Ureter (tissue), 1 donor: Measurements from ENCODE around the gene OR2AT4. TPM values are rescaled to one million over a fixed set of nuclear protein-coding genes. Genes with fewer than 3 reads are reported as not detected.
"Not testable (repeated sequence)": the region's sequence is repeated elsewhere in the genome, so short reads cannot be mapped to it uniquely, and the experiment has no call there.

Experiments used
- DNase-seq: peaks from one replicate; pipeline ENCODE4 v3.0.0-alpha.2; 2020; ENCODE audit warnings: low spot score
- total RNA-seq: library from RNA; stranded (reverse); gene quantifications from one replicate; pipeline ENCODE4 v1.2.4, GENCODE V29; 2023
- donor health status: DM: yes; HTN: yes; CAD: no.

Gene OR2AT4
- total RNA-seq, 1 donor from 2014 or later: not detected

DNA sequence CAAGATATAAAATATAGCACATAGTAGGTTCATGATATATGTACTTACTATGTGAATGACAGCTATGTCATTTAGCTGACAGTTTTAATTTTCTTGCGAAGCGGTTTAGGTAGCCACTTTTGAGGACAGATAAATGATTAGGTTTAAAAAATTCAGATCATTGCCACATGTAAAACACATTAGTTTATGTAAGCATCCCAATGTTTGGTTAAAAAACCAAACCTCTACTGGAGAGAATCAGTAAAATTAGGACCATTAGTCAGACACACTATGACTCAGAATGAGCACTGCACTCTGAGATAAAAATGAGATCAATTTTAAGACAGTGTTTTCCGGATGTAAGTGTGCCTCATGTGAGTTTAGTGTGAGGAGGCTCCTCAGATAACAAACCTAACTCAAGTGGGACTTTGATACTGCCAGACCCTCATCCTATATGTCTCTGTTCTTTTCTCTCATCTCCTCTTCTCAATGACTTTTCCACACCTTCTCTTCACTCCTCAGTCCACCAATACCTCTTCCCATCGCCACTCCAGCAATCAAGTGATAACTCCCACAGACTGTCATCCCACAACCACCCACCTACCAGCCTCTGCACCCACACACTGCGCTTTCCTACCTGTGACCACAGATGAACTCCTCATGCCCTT is 6.8 kb upstream of the OR2AT4 start:
- no peak for DNase-seq

DNA sequence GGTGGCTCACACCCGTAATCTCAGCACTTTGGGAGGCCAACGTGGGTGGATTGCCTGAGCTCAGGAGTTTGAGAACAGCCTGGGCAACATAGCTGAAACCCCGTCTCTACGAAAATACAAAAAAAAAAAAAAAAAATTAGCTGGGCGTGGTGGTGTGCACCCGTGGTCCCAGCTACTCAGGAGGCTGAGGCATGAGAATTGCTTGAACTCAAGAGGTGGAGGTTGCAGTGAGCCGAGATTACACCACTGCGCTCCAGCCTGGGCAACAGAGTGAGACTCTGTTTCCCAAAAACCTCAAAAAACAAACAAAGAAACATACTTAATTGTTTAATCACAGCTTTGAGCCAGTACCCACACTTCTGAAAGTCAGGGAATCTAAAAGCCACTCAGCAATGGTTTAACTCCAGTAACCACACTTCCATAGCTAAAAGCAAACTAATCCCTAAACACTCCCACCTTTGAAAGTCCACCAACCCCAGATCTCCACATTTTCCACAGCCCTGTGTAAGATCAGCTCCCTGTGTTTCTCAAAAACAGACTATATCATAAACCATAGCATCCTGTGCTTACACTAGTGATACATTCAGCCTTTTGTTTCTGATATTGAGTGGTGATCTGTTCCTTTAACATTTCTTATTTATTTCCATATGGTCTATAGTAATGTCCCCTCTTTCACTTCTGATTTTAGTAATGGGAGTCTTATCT is 4.9 kb upstream of the OR2AT4 start:
- DNase-seq: no peak

DNA sequence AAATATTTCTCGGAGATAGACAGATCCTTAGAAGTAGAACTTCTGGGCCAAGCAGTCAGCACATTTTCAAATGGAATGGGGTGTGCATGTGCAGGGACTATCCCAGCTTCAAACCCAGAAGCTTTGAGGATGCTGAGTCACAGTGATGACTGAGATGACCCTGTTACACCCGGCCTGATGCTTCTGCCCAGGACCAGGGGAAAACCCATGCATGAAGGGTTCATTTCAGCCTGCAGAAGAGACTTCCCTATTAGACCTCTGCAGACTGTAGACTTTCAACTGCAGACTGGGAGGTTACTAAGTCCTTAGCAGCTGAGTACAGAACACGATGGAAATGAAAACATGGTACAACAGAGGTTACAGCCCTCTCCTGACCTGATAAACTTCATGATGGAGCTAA is 3.6 kb upstream of the OR2AT4 start:
- no peak for DNase-seq

DNA sequence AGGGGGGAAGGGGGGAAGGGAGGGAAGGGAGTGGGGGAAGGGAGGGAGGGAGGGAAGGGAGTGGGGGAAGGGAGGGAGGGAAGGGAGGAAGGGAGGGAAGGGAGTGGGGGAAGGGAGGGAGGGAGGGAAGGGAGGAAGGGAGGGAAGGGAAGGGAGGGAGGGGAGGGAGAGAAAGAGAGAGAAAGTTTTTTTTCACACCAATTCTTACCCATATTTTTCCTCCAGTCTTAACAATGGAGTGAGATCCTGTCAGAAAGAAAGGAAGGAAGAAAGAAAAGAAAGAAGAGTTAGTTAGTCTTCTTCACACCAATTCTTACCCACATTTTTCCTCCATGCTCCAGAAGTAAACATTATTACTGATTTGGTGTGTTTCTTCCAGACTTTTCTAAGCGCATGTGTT is 3.0 kb upstream of the OR2AT4 start:
- DNase-seq: no peak

DNA sequence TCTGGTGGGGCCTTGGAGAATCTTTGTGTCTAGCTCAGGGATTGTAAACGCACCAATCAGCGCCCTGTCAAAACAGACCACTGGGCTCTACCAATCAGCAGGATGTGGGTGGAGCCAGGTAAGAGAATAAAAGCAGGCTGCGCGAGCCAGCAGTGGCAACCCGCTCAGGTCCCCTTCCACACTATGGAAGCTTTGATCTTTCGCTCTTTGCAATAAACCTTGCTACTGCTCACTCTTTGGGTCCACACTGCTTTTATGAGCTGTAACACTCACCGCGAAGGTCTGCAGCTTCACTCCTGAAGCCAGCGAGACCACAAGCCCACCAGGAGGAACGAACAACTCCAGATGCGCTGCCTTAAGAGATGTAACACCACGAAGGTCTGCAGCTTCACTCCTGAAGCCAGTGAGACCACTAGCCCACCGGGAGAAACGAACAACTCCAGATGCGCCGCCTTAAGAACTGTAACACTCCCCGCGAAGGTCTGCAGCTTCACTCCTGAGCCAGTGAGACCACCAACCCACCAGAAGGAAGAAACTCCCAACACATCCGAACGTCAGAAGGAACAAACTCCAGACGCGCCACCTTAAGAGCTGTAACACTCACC is 2.3 kb upstream of the OR2AT4 start:
- not testable (repeated sequence) for DNase-seq

DNA sequence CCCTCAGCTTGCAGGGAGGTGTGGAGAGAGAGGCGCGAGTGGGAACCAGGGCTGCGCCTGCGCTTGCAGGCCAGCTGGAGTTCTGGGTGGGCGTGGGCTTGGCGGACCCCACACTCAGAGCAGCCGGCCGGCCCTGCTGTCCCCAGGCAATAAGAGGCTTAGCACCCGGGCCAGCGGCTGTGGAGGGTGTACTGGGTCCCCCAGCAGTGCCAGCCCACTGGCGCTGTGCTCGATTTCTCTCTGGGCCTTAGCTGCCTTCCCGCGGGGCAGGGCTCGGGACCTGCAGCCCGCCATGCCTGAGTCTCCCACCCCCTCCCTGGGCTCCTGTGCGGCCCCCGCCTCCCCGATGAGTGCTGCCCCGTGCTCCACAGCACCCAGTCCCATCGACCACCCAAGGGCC is 1.5 kb upstream of the OR2AT4 start:
- DNase-seq: not testable (repeated sequence)

DNA sequence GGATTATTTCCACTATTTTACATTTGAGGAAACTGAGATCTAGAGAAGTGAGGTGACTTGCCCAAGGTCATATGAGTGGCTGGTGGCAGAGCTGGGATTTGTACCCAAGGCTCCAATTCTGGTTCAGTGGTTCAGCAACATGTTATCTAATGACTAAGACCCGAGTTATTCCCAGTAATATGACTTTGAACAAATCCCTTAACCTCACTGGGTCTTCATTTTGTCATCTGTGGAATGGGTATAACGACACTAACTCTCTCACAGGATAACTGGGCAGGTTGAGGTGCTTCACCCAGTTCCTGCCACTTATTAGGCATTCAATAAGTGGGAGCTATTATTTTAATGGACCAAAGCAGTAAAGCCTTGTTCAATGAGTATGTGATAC is 489 bp upstream of the OR2AT4 start:
- DNase-seq: no peak

DNA sequence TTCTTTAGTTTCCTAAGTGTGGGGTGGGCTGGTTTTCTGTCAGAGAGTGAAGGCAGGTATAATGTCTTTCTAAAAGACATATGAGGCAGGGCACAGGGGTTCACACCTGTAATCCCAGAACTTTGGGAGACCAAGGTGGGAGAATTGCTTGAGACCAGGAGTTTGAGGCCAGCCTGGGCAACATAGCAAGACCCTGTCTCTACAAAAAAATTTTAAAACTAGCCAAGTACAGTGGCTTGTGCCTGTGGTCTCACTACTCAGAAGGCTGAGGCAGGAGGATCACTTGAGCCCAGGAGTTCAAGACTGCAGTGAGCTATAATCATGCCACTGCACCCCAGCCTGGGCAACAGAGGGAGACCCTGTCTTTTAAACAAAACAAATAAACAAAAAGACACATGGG is 2.3 kb downstream of the OR2AT4 start:
- not testable (repeated sequence) for DNase-seq

DNA sequence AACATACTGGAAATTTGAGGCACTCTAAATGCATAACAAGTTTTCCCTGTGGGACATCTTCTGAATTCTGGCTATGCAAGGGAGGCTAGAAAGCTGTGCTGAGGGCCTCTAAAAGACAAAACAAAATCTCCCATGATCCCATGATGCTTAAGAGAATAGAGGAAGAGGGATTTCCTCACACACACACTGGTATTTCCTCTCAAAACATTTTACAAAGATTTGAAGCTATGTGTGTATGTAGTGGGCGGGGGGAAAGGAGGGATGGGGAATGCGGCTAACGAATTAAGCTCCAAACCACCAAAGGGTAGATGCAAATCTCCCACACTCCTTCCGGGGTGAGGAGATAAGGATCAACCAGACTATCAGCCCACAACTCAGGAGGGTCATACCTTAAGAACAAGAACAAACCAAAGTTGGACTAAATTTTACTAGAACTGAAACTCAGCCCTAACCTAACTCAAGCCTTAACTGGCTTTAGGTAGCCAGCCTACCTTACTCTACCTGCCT is 6.0 kb downstream of the OR2AT4 start:
- DNase-seq: no peak

DNA sequence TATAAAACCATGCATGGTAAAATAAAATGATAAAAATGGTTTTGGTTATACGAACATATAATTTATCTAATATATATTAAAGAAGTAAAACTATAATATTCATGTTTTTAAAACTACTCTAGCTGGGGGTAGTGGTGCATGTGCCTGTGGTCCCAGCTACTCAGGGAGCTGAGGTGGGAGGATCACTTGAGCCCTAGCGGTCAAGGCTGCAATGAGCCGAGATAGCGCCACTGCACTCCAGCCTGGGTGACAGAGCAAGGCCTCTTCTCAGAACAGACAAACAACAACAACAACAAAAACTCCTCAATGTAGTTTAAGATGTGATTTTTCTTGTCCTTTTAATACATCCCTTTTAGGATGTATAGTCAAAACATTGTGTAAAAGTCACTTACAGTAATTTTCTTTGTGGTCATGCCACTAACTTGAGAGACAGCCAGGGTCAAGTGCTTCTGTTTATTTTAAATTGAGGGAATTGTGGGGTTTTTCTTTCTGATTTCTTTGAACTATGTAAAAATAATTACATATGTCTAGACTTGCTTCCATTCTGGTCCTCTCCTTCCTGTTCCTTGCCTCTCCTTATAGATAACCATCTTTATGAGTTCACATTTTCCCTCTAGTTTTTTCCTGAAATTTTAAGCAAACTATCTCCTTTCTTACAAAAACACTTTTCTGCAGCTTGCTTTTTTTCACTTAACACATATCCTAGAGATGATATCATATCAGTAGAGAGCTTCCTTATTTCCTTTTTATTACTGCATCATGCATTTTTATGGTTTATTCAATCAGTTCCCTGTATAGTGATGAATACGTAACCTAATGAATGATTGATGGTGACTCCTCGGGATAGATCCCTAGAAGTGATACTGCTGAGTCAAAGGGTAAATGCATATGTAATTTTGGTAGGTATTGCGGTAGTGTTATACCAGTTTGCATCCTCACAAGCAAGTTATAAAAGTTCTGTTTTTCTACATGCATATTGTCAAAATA is 9.1 kb downstream of the OR2AT4 start:
- no peak for DNase-seq

DNA sequence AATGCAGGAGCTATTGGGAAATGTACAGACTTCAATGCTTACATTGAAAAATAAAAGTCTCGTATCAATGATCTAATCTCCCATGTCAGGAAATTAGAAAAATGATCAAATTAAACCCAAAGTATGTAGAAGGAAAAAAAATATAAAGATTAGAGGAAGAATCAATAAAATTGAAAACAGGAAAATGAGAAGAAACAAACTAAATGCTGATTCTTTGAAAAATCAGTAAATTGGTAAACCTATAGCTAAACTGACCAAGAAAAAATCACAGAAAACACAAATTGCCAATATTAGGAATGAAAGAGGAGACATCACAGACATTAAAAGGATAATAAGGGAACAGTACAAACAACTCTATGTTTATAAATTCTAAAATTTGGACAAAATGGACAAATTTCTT is 11.8 kb downstream of the OR2AT4 start:
- DNase-seq: no peak

DNA sequence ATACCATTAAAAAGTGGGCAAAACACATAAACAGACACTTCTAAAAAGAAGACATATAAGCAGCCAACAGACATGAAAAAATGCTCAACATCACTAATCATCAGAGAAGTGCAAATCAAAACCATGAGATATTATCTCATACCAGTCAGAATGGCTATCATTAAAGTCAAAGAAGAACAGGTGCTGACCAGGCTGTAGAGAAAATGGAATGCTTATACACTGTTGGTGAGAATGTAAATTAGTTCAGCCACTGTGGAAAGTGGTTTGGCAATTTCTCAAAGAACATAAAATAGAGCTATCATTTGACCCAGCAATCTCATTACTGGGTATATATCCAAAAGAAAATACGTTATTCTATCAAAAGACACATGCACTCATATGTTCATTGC is 13.5 kb downstream of the OR2AT4 start:
- DNase-seq: no peak

DNA sequence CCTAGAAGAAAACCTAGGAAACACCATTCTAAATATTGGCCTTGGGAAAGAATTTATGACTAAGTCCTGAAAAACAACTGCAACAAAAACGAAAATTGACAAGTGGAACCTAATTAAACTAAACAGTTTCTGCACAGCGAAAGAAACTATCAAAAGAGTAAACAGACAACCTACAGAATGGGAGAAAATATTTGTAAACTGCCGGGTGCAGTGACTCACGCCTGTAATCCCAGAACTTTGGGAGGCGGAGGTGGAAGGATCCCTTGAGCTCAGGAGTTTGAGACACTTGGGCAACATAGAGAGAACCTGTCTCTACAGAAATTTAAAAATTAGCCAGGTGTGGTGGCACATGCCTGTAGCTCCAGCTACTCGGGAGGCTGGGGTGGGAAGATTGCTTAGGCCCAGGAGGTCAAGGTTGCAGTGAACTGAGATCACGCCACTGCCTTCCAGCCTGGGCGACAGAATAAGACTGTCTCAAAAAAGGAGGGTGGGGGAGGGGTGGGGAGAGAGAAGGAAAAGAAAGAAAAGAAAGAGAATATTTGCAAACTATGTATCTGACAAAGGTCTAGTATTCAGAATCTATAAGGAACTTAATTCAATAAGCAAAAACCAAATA is 14.0 kb downstream of the OR2AT4 start:
- DNase-seq: no peak

DNA sequence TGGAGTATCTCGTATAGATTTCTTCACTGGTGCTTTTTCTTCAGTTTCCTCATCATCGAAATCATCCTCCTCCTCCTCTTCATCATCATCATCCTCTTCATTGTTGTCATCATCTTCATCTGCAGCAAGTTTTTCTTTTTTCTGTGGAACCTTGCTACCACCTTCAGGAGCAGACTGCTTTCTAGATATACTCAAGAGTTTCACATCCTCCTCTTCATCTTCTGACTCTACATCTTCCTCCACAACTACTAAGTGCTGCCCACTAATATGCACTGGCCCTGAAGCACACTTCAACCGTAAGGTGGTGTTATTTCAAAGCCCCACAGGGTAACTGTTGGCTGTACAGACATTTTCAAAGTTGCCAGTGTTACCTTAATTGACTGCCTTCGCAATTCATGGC is 17.1 kb downstream of the OR2AT4 start:
- DNase-seq: no peak

DNA sequence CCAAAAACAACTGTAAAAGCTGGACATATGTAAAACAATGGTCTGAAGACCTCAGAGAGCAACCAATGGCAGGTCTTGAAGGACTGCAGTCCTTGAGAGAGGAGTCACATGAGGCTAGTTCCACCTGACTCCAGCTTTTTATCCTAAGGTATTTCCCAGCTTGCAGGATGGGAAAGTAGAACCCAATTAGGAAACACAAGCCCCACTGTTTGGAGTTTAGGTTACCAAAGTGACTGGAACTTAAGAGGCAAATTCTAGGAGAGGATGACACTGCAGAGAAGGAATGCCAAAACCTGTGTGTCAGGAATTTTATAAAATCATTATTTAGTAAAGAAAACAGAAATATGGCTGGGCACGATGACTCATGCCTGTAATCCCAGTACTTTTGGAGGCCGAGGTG is 18.4 kb downstream of the OR2AT4 start:
- no peak for DNase-seq

DNA sequence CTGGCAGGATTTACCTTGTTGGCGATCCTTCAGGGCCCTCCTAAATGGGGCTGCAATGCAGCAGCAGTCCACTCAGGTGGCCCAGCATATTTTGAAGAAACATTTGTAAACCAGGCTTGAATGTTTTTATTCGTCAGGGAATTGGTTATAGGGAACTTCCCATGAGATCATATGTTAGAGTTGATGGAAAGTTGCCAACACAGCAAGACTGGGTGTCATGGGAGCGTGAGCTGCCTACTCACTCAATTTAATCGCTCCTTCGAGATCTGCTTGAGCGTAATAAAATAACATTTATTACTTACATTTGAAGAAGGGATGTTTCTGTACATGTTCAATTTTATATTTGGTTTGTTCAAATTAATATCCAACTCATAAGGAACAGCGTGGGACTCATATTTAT is 19.4 kb downstream of the OR2AT4 start:
- DNase-seq: no peak

DNA sequence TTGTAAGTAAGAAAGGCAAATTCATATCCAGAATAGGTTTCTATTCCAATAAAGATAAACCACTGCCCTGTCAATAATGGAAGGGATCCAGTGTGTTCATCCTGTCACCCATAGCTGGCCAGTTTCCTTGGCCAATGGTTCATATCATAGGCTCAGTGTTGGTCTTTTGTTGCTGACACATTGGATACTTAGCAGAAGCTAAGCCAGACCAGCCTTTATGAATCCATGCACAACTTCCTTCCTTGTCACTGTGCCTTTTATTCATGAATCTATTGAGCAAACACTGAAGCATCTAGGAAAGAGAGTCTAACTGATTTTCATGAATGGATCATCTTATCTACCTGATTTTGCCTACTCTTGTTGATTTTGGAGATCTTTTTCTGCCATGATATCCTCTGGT is 20.0 kb downstream of the OR2AT4 start:
- DNase-seq: no peak

DNA sequence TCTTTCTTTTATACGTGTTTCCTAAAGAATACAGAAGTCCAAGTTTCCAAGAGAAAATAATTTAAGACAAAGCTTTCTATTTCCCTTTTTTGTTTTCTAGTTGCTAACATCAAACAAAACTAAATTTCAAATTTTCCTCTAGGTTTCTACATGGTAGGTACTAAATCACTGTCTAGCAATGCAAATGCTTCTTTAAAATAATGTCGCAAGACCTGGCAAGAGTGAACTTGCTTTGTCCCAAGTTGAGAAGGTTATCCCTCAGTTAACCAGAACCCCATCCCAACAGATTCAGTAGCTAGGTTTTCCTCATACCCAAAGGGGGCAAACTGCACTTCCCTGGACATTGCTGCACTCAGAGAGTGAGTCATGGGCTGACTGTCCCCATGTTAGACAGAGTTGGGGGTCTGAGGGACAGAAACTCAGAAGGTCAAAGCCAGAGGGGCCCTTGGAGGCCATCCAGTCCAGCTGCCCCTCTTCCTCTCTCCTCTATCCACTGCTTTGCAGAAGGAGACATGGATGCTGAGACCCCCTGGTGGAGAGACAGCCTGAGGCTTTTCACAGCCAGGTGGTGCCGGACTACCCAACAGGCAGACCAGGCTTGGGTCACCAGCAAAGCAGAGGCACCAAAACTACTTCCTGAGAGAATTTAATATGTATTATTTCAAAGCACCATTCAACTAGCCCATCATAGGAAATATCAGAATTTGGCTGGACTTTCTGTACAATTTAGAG is 23.1 kb downstream of the OR2AT4 start:
- no peak for DNase-seq

DNA sequence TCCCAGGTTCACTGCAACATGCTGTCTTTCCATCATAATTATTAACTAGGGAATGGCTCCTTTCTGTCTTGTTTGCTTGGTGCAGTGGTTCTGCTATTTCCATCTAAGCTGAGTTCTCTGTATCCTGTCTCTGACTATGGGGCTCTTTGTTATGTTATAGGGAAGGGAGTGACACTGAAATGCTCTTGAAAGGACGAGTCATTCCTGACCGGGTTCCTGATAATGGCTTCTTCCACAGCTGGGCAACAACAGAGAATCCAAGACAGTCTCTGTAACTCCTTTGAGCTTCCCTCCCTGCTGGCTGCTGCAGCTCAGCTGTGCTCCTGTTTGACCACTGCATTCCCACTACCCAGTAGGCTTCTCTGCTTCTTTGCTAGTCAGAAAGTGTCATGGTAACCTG is 24.1 kb downstream of the OR2AT4 start:
- DNase-seq: no peak

DNA sequence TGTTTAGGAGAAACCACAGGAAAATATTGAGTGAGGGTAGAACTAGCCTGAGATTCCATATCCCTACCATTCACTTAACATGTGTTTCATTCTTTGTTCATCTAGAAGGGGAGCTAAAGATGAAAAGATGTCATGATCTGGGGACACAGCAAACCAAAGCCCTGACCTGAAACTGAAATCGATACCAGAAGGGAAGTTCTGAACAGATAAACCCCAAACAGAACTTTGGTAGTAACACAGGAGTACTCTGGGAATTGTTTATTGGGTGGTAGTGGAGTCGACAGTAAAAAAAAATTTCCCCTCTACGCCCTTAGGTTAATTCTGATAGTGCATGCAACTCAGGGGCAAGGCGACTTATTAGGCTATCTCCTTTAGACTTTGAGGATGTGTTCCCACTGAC is 27.2 kb downstream of the OR2AT4 start:
- no peak for DNase-seq

DNA sequence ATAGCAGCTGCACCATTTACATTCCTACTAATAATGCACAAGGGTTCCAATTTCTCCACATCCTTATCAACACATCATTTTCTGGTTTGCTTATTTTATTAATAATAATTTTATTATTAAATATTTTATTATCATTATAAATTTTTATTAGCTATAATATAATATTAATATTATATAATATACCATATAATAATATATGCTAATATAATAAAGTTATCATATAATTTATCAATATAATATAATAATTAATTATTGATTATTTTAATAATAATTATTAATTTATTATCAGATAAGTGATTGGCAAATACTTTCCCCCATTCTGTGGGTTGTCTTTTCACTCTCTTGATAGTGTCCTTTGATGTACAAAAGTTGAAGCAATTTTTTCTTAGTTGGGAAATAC is 27.7 kb downstream of the OR2AT4 start:
- no peak for DNase-seq
